Esophagus muscularis mucosa (tissue), 4 donors: ENCODE measurements around the gene DISC1. TPM values are rescaled to one million over a fixed set of nuclear protein-coding genes. Genes with fewer than 3 reads are reported as not detected.

ENCODE experiments used
- DNase-seq: peaks from one replicate; pipeline ENCODE4 v3.0.0-alpha.2; 2017; ENCODE audit errors: extremely low spot score
- H3K27ac ChIP-seq, 4 donors: fragments of 200-600 bp; sonication (generic); replicated peaks in 1 of 4; 1 replicate in 3 of 4; 2 replicates in 1 of 4; pipeline ENCODE4 v1.5.1; 2016 to 2019; ENCODE audit warnings: mild to moderate bottlenecking in 1 of 4
- H3K27me3 ChIP-seq, 4 donors: fragments of 200-600 bp; sonication (generic); one replicate each; pipeline versions ENCODE4 v1.5.1 to v1.6.0; 2016 to 2019
- H3K36me3 ChIP-seq, 4 donors: fragments of 200-600 bp; sonication (generic); one replicate each; pipeline ENCODE4 v1.5.1; 2016 to 2019
- H3K4me1 ChIP-seq, 4 donors: fragments of 200-600 bp; sonication (generic); one replicate each; pipeline ENCODE4 v1.5.1; 2016 to 2019
- H3K4me3 ChIP-seq, 4 donors: fragments of 200-600 bp; sonication (generic); 1 replicate in 2 of 4; 2 replicates in 2 of 4; pipeline ENCODE4 v1.5.1; 2016 to 2019; ENCODE audit warnings: mild to moderate bottlenecking in 4 of 4, moderate library complexity in 1 of 4
- H3K9me3 ChIP-seq, 4 donors: fragments of 200-600 bp; sonication (generic); 1 replicate in 3 of 4; 2 replicates in 1 of 4; pipeline ENCODE4 v1.5.1; 2016 to 2019
- CTCF ChIP-seq, 3 experiments: fragments of 200-600 bp in 2 of 3; fragments of 450-650 bp in 1 of 3; sonication (generic) in 2 of 3; IDR thresholded peaks; one replicate each; pipeline ENCODE4 v1.5.1; 2017 to 2019; ENCODE audit warnings: antibody characterized with exemption in 3 of 3, mild to moderate bottlenecking in 2 of 3, moderate library complexity in 1 of 3
- EP300 ChIP-seq: sonication (generic); formaldehyde crosslinking; IDR thresholded peaks from one replicate; pipeline ENCODE4 v1.6.1; 2017; ENCODE audit warnings: antibody characterized with exemption
- POLR2A ChIP-seq: fragments of 450-650 bp; IDR thresholded peaks from one replicate; pipeline ENCODE4 v1.6.1; 2017; ENCODE audit warnings: antibody characterized with exemption, moderate library complexity, mild to moderate bottlenecking, low read depth
- POLR2AphosphoS5 ChIP-seq, 2 donors: sonication (generic); formaldehyde crosslinking; IDR thresholded peaks; one replicate each; pipeline ENCODE4 v1.6.1; 2017; ENCODE audit warnings: antibody characterized with exemption in 2 of 2
- WGBS: methylation state at CpG from one replicate; pipeline ENCODE4 v1.1.5; 2018; 5-methylcytosine and 5-hydroxymethylcytosine counted together
- intact Hi-C: fragments of 100-400 bp; cut with DNase I; formaldehyde crosslinking; loops from one replicate; pipeline ENCODE4 v1.15.1; 2023
- total RNA-seq, 4 donors: library from RNA; depleted of rRNA; stranded (reverse); fragments of >200 nt; gene quantifications; one replicate each; pipeline versions ENCODE4 v1.1.0 to v1.2.1, GENCODE V29; 2016

DISC1 gene
- total RNA-seq, 4 donors from 2014 or later = 5.3 to 6.6 (median 6.2) TPM

GRCh38 chr1:231844986-231845502, 218.5 kb downstream of the DISC1 start:
- H3K4me3 ChIP-seq = no peak overlapping the region
- DNase-seq = no peak
- H3K27me3 ChIP-seq = no peaks in the 10 kb centered on the region
- 42% methylated on average over 7 of the region's 7 CpGs for WGBS
- no peak for TF ChIP-seq POLR2AphosphoS5 (IDR thresholded peaks at IDR 0.05)
- TF ChIP-seq EP300 = no peak
- TF ChIP-seq POLR2A = no peak
- no peak for TF ChIP-seq CTCF (IDR thresholded peaks at IDR 0.05)
- peaks cover 9 to 13% (median 11%) of the 10 kb centered on the region in 4 donors for H3K4me1 ChIP-seq
- H3K27ac ChIP-seq = no peak overlapping the region
- H3K36me3 ChIP-seq = no peaks in the 10 kb centered on the region
- intact Hi-C loops = no loop called here
- no peaks in the 10 kb centered on the region for H3K9me3 ChIP-seq

GRCh38 chr1:231847612-231848397, 221.2 kb downstream of the DISC1 start:
- no peak overlapping the region for H3K27ac ChIP-seq

GRCh38 chr1:231849981-231850380, 223.4 kb downstream of the DISC1 start:
- Histone ChIP-seq H3K36me3 (no peaks in the 10 kb centered on the region), H3K27me3 (no peaks in the 10 kb centered on the region), H3K27ac (no peak overlapping the region), H3K4me1 (peaks cover 4 to 7% (median 5%) of the 10 kb centered on the region in 4 donors), H3K4me3 (no peak overlapping the region), H3K9me3 (no peaks in the 10 kb centered on the region)
- WGBS = 95% methylated on average over 5 of the region's 5 CpGs
- DNase-seq = no peak
- no peak for TF ChIP-seq EP300
- no peak for TF ChIP-seq POLR2A
- no peak for TF ChIP-seq POLR2AphosphoS5 (IDR thresholded peaks at IDR 0.05)
- no peak for TF ChIP-seq CTCF (IDR thresholded peaks at IDR 0.05)
- intact Hi-C loops = no loop called here

More at GRCh38 chr1:231847612-231848397, 221.2 kb downstream of the DISC1 start:
- Histone ChIP-seq H3K36me3 (no peaks in the 10 kb centered on the region), H3K27me3 (no peaks in the 10 kb centered on the region), H3K9me3 (no peaks in the 10 kb centered on the region), H3K4me3 (no peak overlapping the region), H3K4me1 (peaks cover 4 to 13% (median 11%) of the 10 kb centered on the region in 4 donors)
- DNase-seq = no peak
- WGBS = 93% methylated on average over 7 of the region's 7 CpGs
- TF ChIP-seq POLR2AphosphoS5 (IDR thresholded peaks at IDR 0.05) (no peak), CTCF (IDR thresholded peaks at IDR 0.05) (no peak), EP300 (no peak), POLR2A (no peak)
- intact Hi-C loops = no loop called here

- Histone ChIP-seq H3K9me3 (no peaks in the 10 kb centered on the region), H3K4me3 (no peak overlapping the region), H3K4me1 (peaks cover 0 to 4% (median 0%) of the 10 kb centered on the region in 4 donors), H3K36me3 (no peaks in the 10 kb centered on the region), H3K27ac (no peak overlapping the region), H3K27me3 (no peaks in the 10 kb centered on the region)
- no peak for TF ChIP-seq CTCF (IDR thresholded peaks at IDR 0.05)
- no peak for TF ChIP-seq EP300
- TF ChIP-seq POLR2A = no peak
- no peak for TF ChIP-seq POLR2AphosphoS5 (IDR thresholded peaks at IDR 0.05)
- no peak for DNase-seq
- intact Hi-C loops = no loop called here
- 82% methylated on average over 5 of the region's 5 CpGs for WGBS
Measured at GRCh38 chr1:231850786-231851185, 224.2 kb downstream of the DISC1 start.
